ENCODE data around the gene PPP1R16B. TPM values are rescaled to one million over a fixed set of nuclear protein-coding genes. Genes with fewer than 3 reads are reported as not detected.

PPP1R16B gene
- total and polyA plus RNA-seq, 2 experiments from 2014 or later = 0.28 to 0.33 TPM

- Histone ChIP-seq H3K79me2 (no peaks in the 10 kb centered on the region), H3K27me3 (peaks cover 9% of the 10 kb centered on the region), H3K4me3 (no peak overlapping the region), H3K9me3 (ENCODE audit: low read depth) (no peaks in the 10 kb centered on the region), H3K4me2 (no peak overlapping the region), H3K36me3 (replicated peaks; ENCODE audit: insufficient read depth, low read depth) (no peaks in the 10 kb centered on the region), H2AFZ (no peak overlapping the region), H3K4me1 (ENCODE audit: insufficient read depth) (no peaks in the 10 kb centered on the region), H3K9me2 (replicated peaks; ENCODE audit: insufficient read depth) (no peaks in the 10 kb centered on the region), H3K27ac (no peak overlapping the region), H4K20me1 (ENCODE audit: insufficient read depth, poor library complexity, severe bottlenecking) (no peaks in the 10 kb centered on the region)
- WGBS (ENCODE audit: low lambda C conversion rate, missing lambda C conversion rate) = 88% methylated on average over 6 of the region's 7 CpGs
- no peak for DNase-seq (ENCODE audit: low spot score)
- no peak for TF ChIP-seq EZH2 (IDR thresholded peaks at IDR 0.05; ENCODE audit: borderline replicate concordance)
- no peak for TF ChIP-seq CTCF (IDR thresholded peaks at IDR 0.05; ENCODE audit: poor library complexity)
- no peak for TF ChIP-seq EZH2phosphoT487 (IDR thresholded peaks at IDR 0.05; ENCODE audit: low read depth, severe bottlenecking, unreplicated experiment)
These were observed 23.9 kb downstream of the PPP1R16B start for GRCh38 chr20:38829296-38829875.

- WGBS (ENCODE audit: low lambda C conversion rate, missing lambda C conversion rate) = 87% methylated on average over 1 of the region's 1 CpG
- Histone ChIP-seq H3K79me2 (no peaks in the 10 kb centered on the region), H4K20me1 (ENCODE audit: insufficient read depth, poor library complexity, severe bottlenecking) (no peaks in the 10 kb centered on the region), H3K9me3 (ENCODE audit: low read depth) (no peaks in the 10 kb centered on the region), H3K4me1 (ENCODE audit: insufficient read depth) (no peaks in the 10 kb centered on the region), H2AFZ (no peak overlapping the region), H3K27ac (no peak overlapping the region), H3K4me3 (no peak overlapping the region), H3K36me3 (replicated peaks; ENCODE audit: insufficient read depth, low read depth) (no peaks in the 10 kb centered on the region), H3K9me2 (replicated peaks; ENCODE audit: insufficient read depth) (no peaks in the 10 kb centered on the region), H3K27me3 (peaks cover 7% of the 10 kb centered on the region), H3K4me2 (no peak overlapping the region)
- TF ChIP-seq EZH2phosphoT487 (IDR thresholded peaks at IDR 0.05; ENCODE audit: low read depth, severe bottlenecking, unreplicated experiment) = no peak
- TF ChIP-seq EZH2 (IDR thresholded peaks at IDR 0.05; ENCODE audit: borderline replicate concordance) = no peak
- no peak for TF ChIP-seq CTCF (IDR thresholded peaks at IDR 0.05; ENCODE audit: poor library complexity)
- no peak for DNase-seq (ENCODE audit: low spot score)
These were observed 24.9 kb downstream of the PPP1R16B start for GRCh38 chr20:38830356-38830755.

GRCh38 chr20:38831049-38831691, 25.7 kb downstream of the PPP1R16B start:
- TF ChIP-seq CTCF (IDR thresholded peaks at IDR 0.05; ENCODE audit: poor library complexity) (no peak), EZH2 (IDR thresholded peaks at IDR 0.05; ENCODE audit: borderline replicate concordance) (no peak), EZH2phosphoT487 (IDR thresholded peaks at IDR 0.05; ENCODE audit: low read depth, severe bottlenecking, unreplicated experiment) (no peak)
- Histone ChIP-seq H3K27ac (no peak overlapping the region), H3K27me3 (peaks cover 7% of the 10 kb centered on the region), H4K20me1 (ENCODE audit: insufficient read depth, poor library complexity, severe bottlenecking) (no peaks in the 10 kb centered on the region), H2AFZ (no peak overlapping the region), H3K79me2 (no peaks in the 10 kb centered on the region), H3K4me3 (no peak overlapping the region), H3K4me2 (no peak overlapping the region), H3K4me1 (ENCODE audit: insufficient read depth) (no peaks in the 10 kb centered on the region), H3K9me2 (replicated peaks; ENCODE audit: insufficient read depth) (no peaks in the 10 kb centered on the region), H3K9me3 (ENCODE audit: low read depth) (no peaks in the 10 kb centered on the region), H3K36me3 (replicated peaks; ENCODE audit: insufficient read depth, low read depth) (no peaks in the 10 kb centered on the region)
- WGBS (ENCODE audit: low lambda C conversion rate, missing lambda C conversion rate) = 93% methylated on average over 11 of the region's 11 CpGs
- no peak for DNase-seq (ENCODE audit: low spot score)
